ENCODE measurements around the gene DBR1.

DNA sequence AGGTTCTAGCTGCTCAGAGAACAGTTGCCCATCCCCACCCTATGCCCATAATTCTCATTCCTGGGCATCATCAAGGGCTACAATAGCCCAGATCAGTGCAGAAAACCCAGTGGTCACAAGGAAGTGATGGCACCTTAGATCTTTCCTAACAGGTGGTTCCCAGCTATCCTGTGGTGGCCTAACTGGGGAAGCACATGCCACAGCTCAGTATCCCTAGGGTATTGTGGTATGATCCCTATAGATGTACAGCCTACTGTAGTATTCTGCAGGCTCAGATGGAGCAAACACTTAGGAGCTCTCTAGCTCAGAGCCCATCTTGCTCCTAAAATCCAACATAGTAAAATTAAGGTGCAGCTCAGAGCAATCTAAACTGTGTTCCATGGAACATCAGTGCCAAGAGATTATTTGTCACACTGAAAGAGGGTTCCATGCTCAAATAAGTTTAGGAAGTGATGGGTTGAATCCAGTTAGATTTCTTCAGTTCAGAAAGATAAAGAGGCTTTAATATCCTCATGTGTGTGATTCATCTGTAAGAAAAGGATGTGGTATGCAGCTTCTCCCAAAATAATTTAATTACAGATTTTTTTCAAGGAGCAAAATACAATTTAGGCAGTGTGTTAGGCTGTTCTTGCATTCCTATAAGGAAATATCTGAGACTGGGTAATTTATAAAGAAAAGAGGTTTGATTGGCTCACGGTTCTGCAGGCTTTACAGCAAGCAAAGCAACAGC, 46.9 kb downstream of the DBR1 start:
- TF ChIP-seq EZH2 (IDR thresholded peaks at IDR 0.05; ENCODE audit: insufficient read depth, poor library complexity, severe bottlenecking) (no peak), EZH2phosphoT487 (IDR thresholded peaks at IDR 0.05; ENCODE audit: insufficient read depth, low read depth) (no peak)
